Body of pancreas (tissue), 4 donors: ENCODE data around the gene CSTPP1. TPM values are rescaled to one million over a fixed set of nuclear protein-coding genes. Genes with fewer than 3 reads are reported as not detected.

Experiments used
- ATAC-seq: fragments of 150-250 bp; one replicate; pipeline ENCODE4 v1.9.1; 2016
- DNase-seq, 4 donors: peaks; one replicate each; pipeline ENCODE4 v3.0.0-alpha.2; 2019
- H3K27ac ChIP-seq, 4 donors: fragments of 200-600 bp; sonication (generic); 1 replicate in 3 of 4; 2 replicates in 1 of 4; pipeline versions ENCODE4 v1.5.1 to v1.6.1; 2016 to 2019; ENCODE audit warnings: mild to moderate bottlenecking in 1 of 4, mixed read lengths in 1 of 4, moderate library complexity in 1 of 4
- H3K27me3 ChIP-seq, 2 donors: fragments of 200-600 bp; sonication (generic); one replicate each; pipeline ENCODE4 v1.6.0; 2016; ENCODE audit warnings: mild to moderate bottlenecking in 1 of 2
- H3K36me3 ChIP-seq, 2 donors: fragments of 200-600 bp; sonication (generic); replicated peaks in 1 of 2; 2 replicates each; pipeline ENCODE4 v1.5.1; 2016; ENCODE audit warnings: low read depth in 2 of 2; ENCODE audit not compliant: insufficient read depth in 1 of 2
- H3K4me1 ChIP-seq: fragments of 200-600 bp; sonication (generic); one replicate; pipeline ENCODE4 v1.6.0; 2016
- H3K4me3 ChIP-seq, 2 donors: fragments of 200-600 bp; sonication (generic); 1 replicate in 1 of 2; 2 replicates in 1 of 2; pipeline ENCODE4 v1.5.1; 2016 to 2019
- H3K9me3 ChIP-seq, 3 donors: fragments of 200-600 bp; sonication (generic); 1 replicate in 2 of 3; 2 replicates in 1 of 3; pipeline ENCODE4 v1.5.1; 2016
- CTCF ChIP-seq, 7 experiments: fragments of 450-650 bp in 4 of 7; fragments of 200-600 bp in 3 of 7; sonication (generic) in 3 of 7; IDR thresholded peaks; one replicate each; pipeline ENCODE4 v1.5.1; 2016 to 2019; ENCODE audit warnings: antibody characterized with exemption in 7 of 7
- POLR2A ChIP-seq, 3 donors: fragments of 450-650 bp; IDR thresholded peaks; one replicate each; pipeline ENCODE4 v1.6.1; 2016; ENCODE audit warnings: antibody characterized with exemption in 3 of 3, mild to moderate bottlenecking in 2 of 3
- WGBS, 2 donors: methylation state at CpG; one replicate each; pipeline ENCODE4 v1.1.5; 2017; 5-methylcytosine and 5-hydroxymethylcytosine counted together
- intact Hi-C: fragments of 100-400 bp; cut with DNase I; formaldehyde crosslinking; loops from one replicate; pipeline ENCODE4 v1.15.1; 2023
- total RNA-seq, 2 donors: library from RNA; depleted of rRNA; stranded (reverse); fragments of >200 nt; gene quantifications; one replicate each; pipeline ENCODE4 v1.1.0, GENCODE V29; 2016

Gene CSTPP1
- total RNA-seq, 2 donors from 2014 or later: 11.2 to 13.2 TPM

GRCh38 chr11:47060807-47061206 lies 124.2 kb downstream of the CSTPP1 start:
- Histone ChIP-seq H3K27me3 (no peaks in the 10 kb centered on the region), H3K36me3 (no peaks in the 10 kb centered on the region), H3K27ac (no peak overlapping the region), H3K9me3 (no peaks in the 10 kb centered on the region), H3K4me1 (no peaks in the 10 kb centered on the region), H3K4me3 (no peak overlapping the region)
- 59 to 75% methylated on average over 2 of the region's 2 CpGs for WGBS, 2 donors
- DNase-seq (no peak), ATAC-seq (no peak)
- no peak for TF ChIP-seq POLR2A (IDR thresholded peaks at IDR 0.05)
- no peak for TF ChIP-seq CTCF (IDR thresholded peaks at IDR 0.05)
- intact Hi-C loops: no loop called here

GRCh38 chr11:47061429-47062178 lies 125.0 kb downstream of the CSTPP1 start:
- no peak for ATAC-seq
- WGBS, 2 donors: 68 to 88% methylated on average over 3 of the region's 3 CpGs
- TF ChIP-seq CTCF (IDR thresholded peaks at IDR 0.05): no peak
- TF ChIP-seq POLR2A (IDR thresholded peaks at IDR 0.05): no peak
- Histone ChIP-seq H3K9me3 (no peaks in the 10 kb centered on the region), H3K4me1 (no peaks in the 10 kb centered on the region), H3K27me3 (no peaks in the 10 kb centered on the region), H3K4me3 (no peak overlapping the region), H3K27ac (no peak overlapping the region), H3K36me3 (no peaks in the 10 kb centered on the region)
- DNase-seq: no peak
- intact Hi-C loops: no loop called here

- Histone ChIP-seq H3K4me1 (peaks cover 5% of the 10 kb centered on the region), H3K36me3 (no peaks in the 10 kb centered on the region), H3K27me3 (no peaks in the 10 kb centered on the region), H3K4me3 (no peak overlapping the region), H3K9me3 (no peaks in the 10 kb centered on the region), H3K27ac (no peak overlapping the region)
- DNase-seq: no peak
- intact Hi-C loops: no loop called here
- no peak for ATAC-seq
- no peak for TF ChIP-seq POLR2A (IDR thresholded peaks at IDR 0.05)
- no peak for TF ChIP-seq CTCF (IDR thresholded peaks at IDR 0.05)
- 93 to 95% methylated on average over 2 of the region's 2 CpGs for WGBS, 2 donors
Measured at GRCh38 chr11:47062736-47063135, 126.2 kb downstream of the CSTPP1 start.

- Histone ChIP-seq H3K27me3 (no peaks in the 10 kb centered on the region), H3K27ac (no peak overlapping the region), H3K4me1 (peaks cover 8% of the 10 kb centered on the region), H3K9me3 (no peaks in the 10 kb centered on the region), H3K36me3 (no peaks in the 10 kb centered on the region), H3K4me3 (no peak overlapping the region)
- no peak for TF ChIP-seq CTCF (IDR thresholded peaks at IDR 0.05)
- TF ChIP-seq POLR2A (IDR thresholded peaks at IDR 0.05): no peak
- intact Hi-C loops: no loop called here
- WGBS, 2 donors: 51 to 74% methylated on average over 4 of the region's 4 CpGs
- DNase-seq (no peak), ATAC-seq (no peak)
Measured at GRCh38 chr11:47067401-47067800, 130.8 kb downstream of the CSTPP1 start.

GRCh38 chr11:47070769-47071168 lies 134.2 kb downstream of the CSTPP1 start:
- no peaks in the 10 kb centered on the region for H3K27me3 ChIP-seq
- no peak overlapping the region for H3K27ac ChIP-seq
- no peaks in the 10 kb centered on the region for H3K9me3 ChIP-seq
- WGBS, 2 donors: 74 to 93% methylated on average over 1 of the region's 1 CpG
- peaks cover 8% of the 10 kb centered on the region for H3K4me1 ChIP-seq
- intact Hi-C loops: no loop called here
- TF ChIP-seq POLR2A (IDR thresholded peaks at IDR 0.05) (no peak), CTCF (IDR thresholded peaks at IDR 0.05) (no peak)
- H3K36me3 ChIP-seq: no peaks in the 10 kb centered on the region
- no peak for ATAC-seq
- no peak overlapping the region for H3K4me3 ChIP-seq
- no peak for DNase-seq
